Neuronal stem cell (in vitro differentiated cells): ENCODE results near the gene BBLN.

ENCODE experiments used
- DNase-seq: peaks from one replicate; pipeline ENCODE4 v3.0.0-alpha.2; 2013; ENCODE audit warnings: low spot score
- H2AFZ ChIP-seq: one replicate; pipeline ENCODE4 v1.6.1; 2013; ENCODE audit warnings: mild to moderate bottlenecking, low read length, inconsistent platforms
- H2AK5ac ChIP-seq: 2 replicates; pipeline ENCODE4 v1.6.1; 2013; ENCODE audit warnings: low read depth, mild to moderate bottlenecking, inconsistent platforms, low read length, moderate library complexity, mixed read lengths
- H2BK120ac ChIP-seq: 2 replicates; pipeline ENCODE4 v1.6.1; 2013; ENCODE audit warnings: low read depth, mild to moderate bottlenecking, inconsistent platforms, low read length, moderate library complexity, mixed read lengths
- H2BK12ac ChIP-seq: one replicate; pipeline ENCODE4 v1.6.1; 2013; ENCODE audit warnings: low read length, inconsistent platforms
- H2BK15ac ChIP-seq: 2 replicates; pipeline ENCODE4 v1.6.1; 2013; ENCODE audit warnings: mild to moderate bottlenecking, low read length, inconsistent platforms, mixed read lengths
- H2BK5ac ChIP-seq: one replicate; pipeline ENCODE4 v1.6.1; 2013; ENCODE audit warnings: inconsistent platforms, mild to moderate bottlenecking, low read length, moderate library complexity
- H3K14ac ChIP-seq: one replicate; pipeline ENCODE4 v1.6.1; 2013; ENCODE audit warnings: low read length, inconsistent platforms
- H3K18ac ChIP-seq: 2 replicates; pipeline ENCODE4 v1.6.1; 2013; ENCODE audit warnings: low read length, inconsistent platforms
- H3K23ac ChIP-seq: 2 replicates; pipeline ENCODE4 v1.6.1; 2013; ENCODE audit warnings: low read depth, mild to moderate bottlenecking, mixed read lengths, low read length, inconsistent platforms; ENCODE audit not compliant: poor library complexity
- H3K27ac ChIP-seq: replicated peaks from 3 replicates; pipeline ENCODE4 v1.5.1; 2013; ENCODE audit warnings: low read length, inconsistent platforms
- H3K27me3 ChIP-seq, 3 experiments: 2 replicates each; pipeline ENCODE4 v1.6.1; 2013; ENCODE audit warnings: low read length in 3 of 3, mild to moderate bottlenecking in 2 of 3, inconsistent platforms in 1 of 3, low read depth in 1 of 3, mixed read lengths in 1 of 3, moderate library complexity in 1 of 3; ENCODE audit not compliant: control insufficient read depth in 3 of 3, insufficient read depth in 3 of 3
- H3K36me3 ChIP-seq, 2 donors: replicated peaks in 1 of 2; 2 replicates each; pipeline ENCODE4 v1.6.1; 2013; ENCODE audit warnings: low read length in 2 of 2; ENCODE audit not compliant: control insufficient read depth in 2 of 2, insufficient read depth in 2 of 2
- H3K4ac ChIP-seq: 2 replicates; pipeline ENCODE4 v1.6.1; 2013; ENCODE audit warnings: inconsistent platforms, mild to moderate bottlenecking, low read length, moderate library complexity
- H3K4me1 ChIP-seq, 2 donors: 1 replicate in 1 of 2; 2 replicates in 1 of 2; pipeline ENCODE4 v1.6.1; 2013; ENCODE audit warnings: low read length in 2 of 2, low read depth in 1 of 2; ENCODE audit not compliant: control insufficient read depth in 2 of 2, insufficient read depth in 1 of 2
- H3K4me2 ChIP-seq: one replicate; pipeline ENCODE4 v1.6.1; 2013; ENCODE audit warnings: mild to moderate bottlenecking, low read length, inconsistent platforms; ENCODE audit not compliant: insufficient read depth, poor library complexity, severe bottlenecking
- H3K4me3 ChIP-seq, 2 donors: 2 replicates each; pipeline ENCODE4 v1.5.1; 2013; ENCODE audit warnings: low read length in 2 of 2, mild to moderate bottlenecking in 2 of 2, inconsistent platforms in 1 of 2, moderate library complexity in 1 of 2
- H3K79me1 ChIP-seq: one replicate; pipeline ENCODE4 v1.6.1; 2013; ENCODE audit warnings: low read depth, mild to moderate bottlenecking, inconsistent platforms, low read length, moderate library complexity
- H3K9ac ChIP-seq: one replicate; pipeline ENCODE4 v1.6.1; 2013; ENCODE audit warnings: mild to moderate bottlenecking, low read depth, low read length, inconsistent platforms; ENCODE audit not compliant: poor library complexity
- H3K9me3 ChIP-seq, 2 donors: replicated peaks in 1 of 2; 2 replicates each; pipeline versions ENCODE3 to v1.6.1; 2013; ENCODE audit warnings: low read length in 2 of 2, mild to moderate bottlenecking in 2 of 2, inconsistent platforms in 1 of 2, low read depth in 1 of 2, mixed read lengths in 1 of 2, moderate library complexity in 1 of 2; ENCODE audit not compliant: control insufficient read depth in 2 of 2, insufficient read depth in 1 of 2
- H4K8ac ChIP-seq: one replicate; pipeline ENCODE4 v1.6.1; 2013; ENCODE audit warnings: low read depth, mild to moderate bottlenecking, inconsistent platforms, low read length, moderate library complexity
- H4K91ac ChIP-seq: one replicate; pipeline ENCODE4 v1.6.1; 2013; ENCODE audit warnings: low read length, low read depth, mild to moderate bottlenecking, inconsistent platforms; ENCODE audit not compliant: poor library complexity
- WGBS, 2 donors: extraction: QIAGEN DNeasy Blood & Tissue Kit; methylation state at CpG; one replicate each; pipeline ENCODE4 v1.1.7; 2013; ENCODE audit warnings: missing lambda C conversion rate in 2 of 2, mixed read lengths in 1 of 2; ENCODE audit not compliant: insufficient read length in 2 of 2, insufficient replicate concordance in 1 of 2; ENCODE audit errors: extremely low coverage in 2 of 2; 5-methylcytosine and 5-hydroxymethylcytosine counted together

BBLN gene

DNA sequence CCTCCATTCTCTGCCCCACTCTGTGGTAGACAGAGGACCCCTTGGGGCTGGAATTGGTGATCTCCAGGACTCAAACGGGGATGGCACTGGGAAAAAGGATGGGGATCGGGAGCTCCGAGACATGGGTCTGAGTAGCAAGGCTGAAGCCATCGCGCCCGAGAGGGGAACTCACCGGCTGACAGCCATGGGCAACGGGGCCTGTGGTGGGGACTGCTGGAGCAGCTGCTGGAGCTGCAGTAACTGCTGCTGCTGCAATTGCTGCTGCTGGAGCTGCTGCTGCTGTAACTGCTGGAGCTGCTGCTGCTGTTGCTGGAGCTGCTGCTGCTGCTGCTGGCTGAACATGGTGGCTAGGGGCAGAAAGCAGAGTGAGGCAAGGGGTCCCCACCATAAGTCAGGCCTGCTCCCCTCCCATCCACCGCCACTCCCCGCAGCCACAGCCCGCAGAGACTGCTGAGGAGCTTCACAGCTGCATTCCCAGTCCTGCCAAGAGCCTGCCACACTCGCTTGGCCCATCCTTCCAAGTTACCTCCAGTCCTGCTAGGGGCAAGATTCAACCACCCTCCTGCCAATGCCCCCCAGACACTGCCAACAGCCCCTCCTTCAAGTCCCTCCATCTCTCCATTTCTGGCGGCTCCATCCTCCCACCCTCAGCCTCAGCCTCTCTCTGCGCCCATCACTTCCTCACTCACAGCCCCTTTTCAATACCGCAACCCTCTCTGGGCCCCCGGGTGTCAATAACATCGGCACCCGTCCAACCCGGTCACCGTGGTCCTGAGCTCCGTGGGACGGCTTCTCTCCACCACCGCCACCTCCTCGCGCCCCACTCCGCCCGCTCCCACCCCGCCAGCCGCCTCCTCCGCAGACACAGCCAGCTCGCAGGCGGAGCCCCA is 30.7 kb downstream of the BBLN start:
- H3K23ac ChIP-seq: peak overlapping the region; percentile 98
- H3K9ac ChIP-seq: peak overlapping the region; percentile 95
- H3K4me1 ChIP-seq: peaks cover 4 to 5% of the 10 kb centered on the region in 2 donors
- peaks cover 22 to 44% of the 10 kb centered on the region in 2 donors for H3K36me3 ChIP-seq
- peak overlapping the region; percentile 66 for H3K4ac ChIP-seq
- peaks cover 9% of the 10 kb centered on the region for H3K79me1 ChIP-seq
- peak overlapping the region; percentile 80 for H3K4me2 ChIP-seq
- H2AFZ ChIP-seq: peak overlapping the region; percentile 100
- H4K91ac ChIP-seq: no peak overlapping the region
- peak overlapping the region; percentile 92 for H2BK15ac ChIP-seq
- no peak overlapping the region for H3K27ac ChIP-seq
- H2BK120ac ChIP-seq: peak overlapping the region; percentile 89
- peak overlapping the region; percentile 91 to 99 for H3K4me3 ChIP-seq
- H3K14ac ChIP-seq: peak overlapping the region; percentile 99
- H3K27me3 ChIP-seq: no peaks in the 10 kb centered on the region
- H2AK5ac ChIP-seq: peak overlapping the region; percentile 89
- WGBS, 2 donors: no CpG with 5 or more reads among the region's 32 CpGs
- H3K9me3 ChIP-seq: no peaks in the 10 kb centered on the region
- no peak for DNase-seq
- peak overlapping the region; percentile 95 for H4K8ac ChIP-seq
- H3K18ac ChIP-seq: peak overlapping the region; percentile 98
- no peak overlapping the region for H2BK12ac ChIP-seq
- peak overlapping the region; percentile 96 for H2BK5ac ChIP-seq

DNA sequence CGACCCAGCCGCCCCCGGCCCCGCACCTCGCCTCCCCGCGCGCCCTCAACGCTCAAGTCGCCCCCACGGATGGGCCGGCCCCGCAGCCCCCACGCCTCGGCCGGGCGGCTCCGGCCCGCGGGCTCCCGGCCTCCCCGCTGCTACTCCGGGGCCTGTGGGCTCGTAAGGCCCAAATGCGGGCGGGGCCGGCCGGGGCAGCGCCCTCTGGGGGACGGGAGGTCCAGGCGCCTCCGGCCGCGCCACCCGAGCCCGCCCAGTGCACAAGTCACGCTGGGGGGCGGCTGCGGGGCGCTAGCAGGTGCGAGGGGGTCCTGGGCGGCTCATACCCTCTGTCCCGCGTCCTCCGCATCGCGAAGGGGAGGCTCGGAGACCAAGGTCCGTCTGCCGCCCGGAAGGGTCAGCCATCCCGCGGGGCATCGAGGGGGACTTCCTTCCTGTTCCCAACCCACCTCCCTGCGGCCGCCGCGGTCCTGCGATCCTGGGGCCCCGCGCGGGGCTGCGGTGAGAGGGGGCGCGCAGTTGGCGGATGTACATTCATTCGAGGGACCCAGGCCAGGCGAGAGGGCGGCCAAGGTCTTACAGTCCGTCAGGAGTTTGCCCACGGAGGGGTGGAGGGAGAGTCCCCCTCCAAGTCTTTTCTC is 31.5 kb downstream of the BBLN start, which contains the start of gene CIZ1:
Gene CIZ1 (minus strand): TSS at position 167 of the 641 bp plus-strand sequence. CDS start 715 bp downstream, outside the sequence.
- Histone ChIP-seq H3K27me3 (no peaks in the 10 kb centered on the region), H3K18ac (peak within 1 kb of the TSS; percentile 99), H3K79me1 (peaks cover 9% of the 10 kb centered on the region), H2AK5ac (peak within 1 kb of the TSS; percentile 89), H3K4me3 (peak within 1 kb of the TSS; percentile 91 to 99), H2BK15ac (peak within 1 kb of the TSS; percentile 92), H2BK12ac (peak within 1 kb of the TSS; percentile 73), H3K4ac (peak within 1 kb of the TSS; percentile 66), H3K4me1 (peaks cover 4 to 5% of the 10 kb centered on the region in 2 donors), H2BK5ac (peak within 1 kb of the TSS; percentile 96), H3K23ac (peak within 1 kb of the TSS; percentile 98), H2BK120ac (peak within 1 kb of the TSS; percentile 89), H3K36me3 (peaks cover 15 to 36% of the 10 kb centered on the region in 2 donors), H3K9ac (peak within 1 kb of the TSS; percentile 96), H4K91ac (no peak within 1 kb of the TSS), H3K4me2 (peak within 1 kb of the TSS; percentile 80), H3K14ac (peak within 1 kb of the TSS; percentile 99), H2AFZ (peak within 1 kb of the TSS; percentile 100), H3K9me3 (no peaks in the 10 kb centered on the region), H4K8ac (peak within 1 kb of the TSS; percentile 95), H3K27ac (no peak within 1 kb of the TSS)
- DNase-seq: peak; percentile 79
- WGBS, 2 donors: no CpG with 5 or more reads among the region's 71 CpGs

DNA sequence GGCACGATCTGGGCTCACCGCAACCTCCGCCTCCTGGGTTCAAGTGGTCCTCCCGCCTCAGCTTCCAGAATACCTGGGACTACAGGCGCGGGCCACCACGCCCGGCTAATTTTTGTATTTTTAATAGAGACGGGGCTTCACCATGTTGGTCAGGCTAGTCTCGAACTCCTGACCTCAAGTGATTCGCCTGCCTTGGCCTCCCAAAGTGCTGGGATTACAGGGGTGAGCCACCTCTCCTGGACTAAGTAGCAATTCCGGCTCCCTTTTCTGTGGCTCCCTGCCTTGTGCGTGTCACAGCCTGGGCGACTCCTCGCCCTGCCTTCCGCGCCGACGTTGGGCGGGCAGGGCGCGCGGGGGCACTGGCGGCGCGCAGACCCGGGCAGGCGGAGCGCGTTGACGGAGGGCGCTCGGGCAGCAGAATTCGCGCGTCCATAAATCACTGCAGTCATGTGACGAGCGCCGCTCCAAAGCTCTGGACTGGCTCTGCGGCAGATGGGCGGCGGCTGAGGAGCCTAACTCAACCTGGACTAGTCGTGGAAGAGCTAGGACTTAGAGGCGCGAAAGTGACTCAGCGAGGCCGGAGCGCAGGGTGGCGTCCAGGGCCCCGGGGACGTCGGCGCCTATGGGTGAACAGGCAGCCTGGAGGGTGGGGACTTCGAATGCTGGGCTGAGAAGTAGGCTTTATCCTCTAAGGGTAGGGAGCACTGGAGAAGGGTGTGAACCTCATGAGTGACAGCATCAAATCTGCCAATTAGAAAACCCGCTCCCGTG is 32.7 kb downstream of the BBLN start:
- Histone ChIP-seq H3K4me1 (peaks cover 4 to 5% of the 10 kb centered on the region in 2 donors), H2BK12ac (no peak overlapping the region), H3K36me3 (peaks cover 11 to 34% of the 10 kb centered on the region in 2 donors), H3K18ac (no peak overlapping the region), H3K14ac (no peak overlapping the region), H3K27me3 (no peaks in the 10 kb centered on the region), H3K27ac (no peak overlapping the region), H4K91ac (no peak overlapping the region), H3K23ac (peak overlapping the region; percentile 48), H3K9ac (no peak overlapping the region), H2BK5ac (no peak overlapping the region), H2BK15ac (no peak overlapping the region), H3K9me3 (no peaks in the 10 kb centered on the region), H2AFZ (no peak overlapping the region), H4K8ac (no peak overlapping the region), H3K4me2 (no peak overlapping the region), H2AK5ac (no peak overlapping the region), H3K4ac (no peak overlapping the region), H2BK120ac (no peak overlapping the region), H3K79me1 (peaks cover 9% of the 10 kb centered on the region), H3K4me3 (no peak overlapping the region)
- no CpG with 5 or more reads among the region's 56 CpGs for WGBS, 2 donors
- no peak for DNase-seq
